ENCODE measurements around the gene BSDC1.
A peak's percentile ranks its signal among the peaks of the same experiment; 100 is the strongest.

The BSDC1 gene

DNA sequence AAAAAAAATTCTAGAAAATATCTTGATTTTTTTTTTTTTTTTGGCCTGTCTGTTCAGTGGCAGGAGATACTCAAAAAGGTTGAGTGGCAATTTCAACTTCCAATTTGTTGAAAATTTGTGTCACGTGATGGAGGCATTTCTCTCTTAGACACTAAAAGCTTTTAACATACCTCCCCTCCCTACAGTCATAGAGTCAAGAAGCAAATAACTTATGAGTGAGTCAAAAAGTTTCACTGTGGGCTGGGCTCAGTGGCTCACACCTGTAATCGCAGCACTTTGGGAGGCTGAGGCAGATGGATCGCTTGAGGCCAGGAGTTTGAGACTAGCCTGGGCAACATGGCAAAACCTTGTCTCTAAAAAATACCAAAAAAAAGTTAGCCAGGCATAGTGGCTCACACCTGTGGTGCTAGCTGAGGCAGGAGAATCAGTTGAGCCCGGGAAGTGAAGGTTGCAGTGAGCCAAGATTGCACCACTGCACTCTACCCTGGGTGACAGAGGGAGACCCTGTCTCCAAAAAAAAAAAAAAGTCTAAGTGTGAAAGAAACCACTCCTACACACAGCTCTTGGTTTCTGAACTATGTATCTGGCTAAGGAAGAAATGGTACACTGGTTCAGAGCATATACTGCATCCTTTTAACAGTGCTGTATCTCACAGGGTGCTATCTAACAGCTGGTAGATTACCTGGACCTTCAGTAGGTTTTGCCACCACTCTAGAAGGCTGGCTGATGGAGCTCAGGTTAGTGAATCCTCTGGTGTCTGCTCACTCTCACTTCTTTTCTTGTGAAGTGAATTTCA, 11.6 kb upstream of the BSDC1 start:
- Histone ChIP-seq H3K27me3 (ENCODE audit: control insufficient read depth in 3 of 3, insufficient read depth in 3 of 3, low read depth in 1 of 3, low read length in 3 of 3) (no peaks in the 10 kb centered on the region), H2AK5ac (ENCODE audit: low read depth, low read length) (no peak overlapping the region), H3K4ac (ENCODE audit: low read length) (no peak overlapping the region), H3K9me3 (replicated peaks in 1 of 2; ENCODE audit: control insufficient read depth in 2 of 2, insufficient read depth in 1 of 2, low read depth in 1 of 2, low read length in 2 of 2) (peaks cover 0 to 3% of the 10 kb centered on the region in 2 donors), H3K4me1 (ENCODE audit: control insufficient read depth in 2 of 2, insufficient read depth in 1 of 2, low read depth in 1 of 2, low read length in 2 of 2) (peaks cover 0 to 2% of the 10 kb centered on the region in 2 donors), H3K9ac (ENCODE audit: low read depth, low read length, poor library complexity) (no peak overlapping the region), H3K36me3 (replicated peaks in 1 of 2; ENCODE audit: control insufficient read depth in 2 of 2, insufficient read depth in 2 of 2, low read length in 2 of 2) (peaks cover 0 to 2% of the 10 kb centered on the region in 2 donors), H4K8ac (ENCODE audit: low read depth, low read length) (no peak overlapping the region), H2BK12ac (ENCODE audit: low read length) (no peak overlapping the region), H3K4me2 (ENCODE audit: insufficient read depth, low read length, poor library complexity, severe bottlenecking) (no peak overlapping the region), H2BK120ac (ENCODE audit: low read depth, low read length) (no peak overlapping the region), H4K91ac (ENCODE audit: low read depth, low read length, poor library complexity) (no peak overlapping the region), H2AFZ (ENCODE audit: low read length) (no peak overlapping the region), H2BK5ac (ENCODE audit: low read length) (no peak overlapping the region), H3K4me3 (ENCODE audit: low read length in 2 of 2) (no peak overlapping the region), H3K18ac (ENCODE audit: low read length) (no peak overlapping the region), H3K14ac (ENCODE audit: low read length) (no peak overlapping the region), H3K23ac (ENCODE audit: low read depth, low read length, poor library complexity) (no peak overlapping the region), H2BK15ac (ENCODE audit: low read length) (no peak overlapping the region), H3K27ac (replicated peaks; ENCODE audit: low read length) (no peak overlapping the region), H3K79me1 (ENCODE audit: low read depth, low read length) (no peaks in the 10 kb centered on the region)
- WGBS, 2 donors (ENCODE audit: extremely low coverage in 2 of 2, insufficient read length in 2 of 2, insufficient replicate concordance in 1 of 2) = no CpG with 5 or more reads among the region's 4 CpGs
- DNase-seq (ENCODE audit: low spot score) = no peak

DNA sequence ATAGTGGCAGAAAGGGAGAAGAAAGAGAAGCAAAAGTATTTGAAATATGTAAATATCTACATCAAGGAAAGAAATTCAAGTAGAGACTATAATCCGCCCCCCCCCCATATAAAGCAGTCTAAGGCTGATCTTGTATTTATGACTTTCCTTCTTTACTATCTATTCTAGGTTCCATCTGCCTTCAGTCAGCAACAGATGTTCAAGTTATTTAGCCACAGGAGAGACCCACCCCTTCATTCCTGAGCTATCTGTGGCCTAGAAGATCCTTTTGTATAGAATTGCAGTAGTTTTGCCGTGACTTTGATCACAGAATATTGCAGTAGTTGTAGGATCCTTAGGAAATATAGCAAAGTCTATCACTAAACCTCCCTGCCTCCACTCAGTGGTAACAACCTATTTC, 10.7 kb upstream of the BSDC1 start:
- Histone ChIP-seq H3K79me1 (ENCODE audit: low read depth, low read length) (no peaks in the 10 kb centered on the region), H3K18ac (ENCODE audit: low read length) (no peak overlapping the region), H2AK5ac (ENCODE audit: low read depth, low read length) (no peak overlapping the region), H2AFZ (ENCODE audit: low read length) (no peak overlapping the region), H2BK15ac (ENCODE audit: low read length) (no peak overlapping the region), H3K4ac (ENCODE audit: low read length) (no peak overlapping the region), H2BK12ac (ENCODE audit: low read length) (no peak overlapping the region), H3K9ac (ENCODE audit: low read depth, low read length, poor library complexity) (no peak overlapping the region), H3K4me3 (ENCODE audit: low read length in 2 of 2) (no peak overlapping the region), H4K8ac (ENCODE audit: low read depth, low read length) (no peak overlapping the region), H3K4me1 (ENCODE audit: control insufficient read depth in 2 of 2, insufficient read depth in 1 of 2, low read depth in 1 of 2, low read length in 2 of 2) (peaks cover 0 to 2% of the 10 kb centered on the region in 2 donors), H3K36me3 (replicated peaks in 1 of 2; ENCODE audit: control insufficient read depth in 2 of 2, insufficient read depth in 2 of 2, low read length in 2 of 2) (peaks cover 0 to 2% of the 10 kb centered on the region in 2 donors), H3K27me3 (ENCODE audit: control insufficient read depth in 3 of 3, insufficient read depth in 3 of 3, low read depth in 1 of 3, low read length in 3 of 3) (no peaks in the 10 kb centered on the region), H4K91ac (ENCODE audit: low read depth, low read length, poor library complexity) (no peak overlapping the region), H2BK5ac (ENCODE audit: low read length) (no peak overlapping the region), H3K14ac (ENCODE audit: low read length) (no peak overlapping the region), H3K9me3 (replicated peaks in 1 of 2; ENCODE audit: control insufficient read depth in 2 of 2, insufficient read depth in 1 of 2, low read depth in 1 of 2, low read length in 2 of 2) (peaks cover 0 to 3% of the 10 kb centered on the region in 2 donors), H3K27ac (replicated peaks; ENCODE audit: low read length) (no peak overlapping the region), H3K4me2 (ENCODE audit: insufficient read depth, low read length, poor library complexity, severe bottlenecking) (no peak overlapping the region), H2BK120ac (ENCODE audit: low read depth, low read length) (no peak overlapping the region), H3K23ac (ENCODE audit: low read depth, low read length, poor library complexity) (no peak overlapping the region)
- no peak for DNase-seq (ENCODE audit: low spot score)
- no CpG with 5 or more reads among the region's 2 CpGs for WGBS, 2 donors (ENCODE audit: extremely low coverage in 2 of 2, insufficient read length in 2 of 2, insufficient replicate concordance in 1 of 2)

DNA sequence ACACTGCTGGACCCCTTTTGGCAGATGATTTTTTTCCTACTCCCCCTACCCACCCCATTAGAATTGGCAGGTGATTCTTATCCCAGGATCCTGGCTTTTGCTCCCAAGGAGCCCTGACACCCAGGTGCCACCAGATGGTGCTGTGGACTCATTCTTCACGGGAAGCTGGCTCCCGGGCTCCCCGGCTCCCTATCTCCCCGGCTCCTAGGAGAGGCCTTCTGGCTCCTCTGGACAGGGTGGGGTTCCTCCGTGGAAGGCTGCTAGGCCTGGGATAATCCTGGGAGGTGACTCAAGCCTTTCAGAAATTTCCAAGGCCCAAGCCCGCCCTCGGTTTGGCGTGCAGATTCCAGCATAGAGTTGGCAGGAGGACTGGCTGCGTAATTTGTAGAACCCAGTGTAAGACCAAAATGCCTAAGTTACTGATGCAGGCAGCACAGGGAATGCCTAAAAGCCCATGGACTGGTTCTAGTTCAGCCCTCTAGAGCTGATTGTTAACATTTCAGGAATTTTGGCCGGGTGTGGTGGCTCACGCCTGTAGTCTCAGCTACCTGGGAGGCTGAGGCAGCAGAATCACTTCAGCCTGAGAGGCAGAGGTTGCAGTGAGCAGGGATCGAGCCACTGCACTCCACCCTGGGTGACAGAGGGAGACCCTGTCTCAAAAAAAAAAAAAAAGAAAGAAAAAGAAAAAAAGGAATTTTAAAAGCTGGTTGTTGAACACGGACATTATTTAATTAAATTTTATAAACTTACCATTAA, 6.8 kb upstream of the BSDC1 start:
- Histone ChIP-seq H3K4ac (ENCODE audit: low read length) (no peak overlapping the region), H2AFZ (ENCODE audit: low read length) (peak overlapping the region; percentile 89), H2BK120ac (ENCODE audit: low read depth, low read length) (no peak overlapping the region), H2AK5ac (ENCODE audit: low read depth, low read length) (no peak overlapping the region), H3K18ac (ENCODE audit: low read length) (peak overlapping the region; percentile 22), H3K27ac (replicated peaks; ENCODE audit: low read length) (no peak overlapping the region), H3K4me1 (ENCODE audit: control insufficient read depth in 2 of 2, insufficient read depth in 1 of 2, low read depth in 1 of 2, low read length in 2 of 2) (peaks cover 0 to 2% of the 10 kb centered on the region in 2 donors), H3K14ac (ENCODE audit: low read length) (no peak overlapping the region), H4K8ac (ENCODE audit: low read depth, low read length) (no peak overlapping the region), H3K4me2 (ENCODE audit: insufficient read depth, low read length, poor library complexity, severe bottlenecking) (no peak overlapping the region), H3K27me3 (ENCODE audit: control insufficient read depth in 3 of 3, insufficient read depth in 3 of 3, low read depth in 1 of 3, low read length in 3 of 3) (no peaks in the 10 kb centered on the region), H3K9ac (ENCODE audit: low read depth, low read length, poor library complexity) (no peak overlapping the region), H2BK12ac (ENCODE audit: low read length) (no peak overlapping the region), H3K23ac (ENCODE audit: low read depth, low read length, poor library complexity) (no peak overlapping the region), H2BK5ac (ENCODE audit: low read length) (no peak overlapping the region), H2BK15ac (ENCODE audit: low read length) (no peak overlapping the region), H4K91ac (ENCODE audit: low read depth, low read length, poor library complexity) (no peak overlapping the region), H3K4me3 (ENCODE audit: low read length in 2 of 2) (no peak overlapping the region), H3K9me3 (replicated peaks in 1 of 2; ENCODE audit: control insufficient read depth in 2 of 2, insufficient read depth in 1 of 2, low read depth in 1 of 2, low read length in 2 of 2) (peaks cover 1 to 2% of the 10 kb centered on the region in 2 donors), H3K79me1 (ENCODE audit: low read depth, low read length) (no peaks in the 10 kb centered on the region), H3K36me3 (replicated peaks in 1 of 2; ENCODE audit: control insufficient read depth in 2 of 2, insufficient read depth in 2 of 2, low read length in 2 of 2) (peaks cover 0 to 2% of the 10 kb centered on the region in 2 donors)
- DNase-seq (ENCODE audit: low spot score) = peak; percentile 83
- WGBS, 2 donors (ENCODE audit: extremely low coverage in 2 of 2, insufficient read length in 2 of 2, insufficient replicate concordance in 1 of 2) = no CpG with 5 or more reads among the region's 13 CpGs

DNA sequence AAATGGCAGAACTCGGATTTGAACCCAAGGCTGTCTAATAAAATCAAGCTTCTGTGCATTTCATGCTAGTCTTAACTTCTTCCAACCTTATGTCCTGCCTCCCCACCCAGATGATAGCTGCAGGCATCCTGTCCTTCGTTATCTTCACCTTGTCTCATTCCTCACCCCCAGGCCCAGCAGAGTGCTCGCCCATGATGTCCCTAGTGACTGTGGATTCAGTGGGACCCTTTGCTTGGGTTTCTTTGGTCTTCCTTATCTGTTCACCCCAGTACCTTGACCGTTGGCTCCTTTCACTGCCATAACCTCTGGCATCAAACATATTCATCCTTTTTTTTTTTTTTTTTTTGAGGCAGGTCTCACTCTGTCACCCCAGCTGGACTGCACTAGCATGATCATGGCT, 5.6 kb upstream of the BSDC1 start:
- no peak overlapping the region for H3K18ac ChIP-seq (ENCODE audit: low read length)
- DNase-seq (ENCODE audit: low spot score) = no peak
- H3K9me3 ChIP-seq (replicated peaks in 1 of 2; ENCODE audit: control insufficient read depth in 2 of 2, insufficient read depth in 1 of 2, low read depth in 1 of 2, low read length in 2 of 2) = peaks cover 1 to 2% of the 10 kb centered on the region in 2 donors
- H2AFZ ChIP-seq (ENCODE audit: low read length) = no peak overlapping the region
- H3K4me2 ChIP-seq (ENCODE audit: insufficient read depth, low read length, poor library complexity, severe bottlenecking) = no peak overlapping the region
- no peak overlapping the region for H3K9ac ChIP-seq (ENCODE audit: low read depth, low read length, poor library complexity)
- no peak overlapping the region for H4K91ac ChIP-seq (ENCODE audit: low read depth, low read length, poor library complexity)
- no peak overlapping the region for H3K14ac ChIP-seq (ENCODE audit: low read length)
- H3K23ac ChIP-seq (ENCODE audit: low read depth, low read length, poor library complexity) = no peak overlapping the region
- H4K8ac ChIP-seq (ENCODE audit: low read depth, low read length) = no peak overlapping the region
- no peak overlapping the region for H3K4me3 ChIP-seq (ENCODE audit: low read length in 2 of 2)
- H3K79me1 ChIP-seq (ENCODE audit: low read depth, low read length) = no peaks in the 10 kb centered on the region
- H3K4ac ChIP-seq (ENCODE audit: low read length) = no peak overlapping the region
- H3K36me3 ChIP-seq (replicated peaks in 1 of 2; ENCODE audit: control insufficient read depth in 2 of 2, insufficient read depth in 2 of 2, low read length in 2 of 2) = peaks cover 0 to 2% of the 10 kb centered on the region in 2 donors
- no peaks in the 10 kb centered on the region for H3K27me3 ChIP-seq (ENCODE audit: control insufficient read depth in 3 of 3, insufficient read depth in 3 of 3, low read depth in 1 of 3, low read length in 3 of 3)
- no peak overlapping the region for H3K27ac ChIP-seq (replicated peaks; ENCODE audit: low read length)
- no peak overlapping the region for H2BK120ac ChIP-seq (ENCODE audit: low read depth, low read length)
- H2BK5ac ChIP-seq (ENCODE audit: low read length) = no peak overlapping the region
- WGBS, 2 donors (ENCODE audit: extremely low coverage in 2 of 2, insufficient read length in 2 of 2, insufficient replicate concordance in 1 of 2) = no CpG with 5 or more reads among the region's 4 CpGs
- H2BK15ac ChIP-seq (ENCODE audit: low read length) = no peak overlapping the region
- H3K4me1 ChIP-seq (ENCODE audit: control insufficient read depth in 2 of 2, insufficient read depth in 1 of 2, low read depth in 1 of 2, low read length in 2 of 2) = peaks cover 0 to 2% of the 10 kb centered on the region in 2 donors
- no peak overlapping the region for H2BK12ac ChIP-seq (ENCODE audit: low read length)
- no peak overlapping the region for H2AK5ac ChIP-seq (ENCODE audit: low read depth, low read length)
